Erythroblast (primary cell): ENCODE data around the gene PLXNA2.

Experiments
- GATA1 ChIP-seq: IDR thresholded peaks from 2 replicates; pipeline ENCODE4 v1.6.1; 2011; ENCODE audit warnings: low read depth, mild to moderate bottlenecking, control low read depth, low read length, moderate library complexity
- POLR2A ChIP-seq: IDR thresholded peaks from 2 replicates; pipeline ENCODE4 v1.6.1; 2011; ENCODE audit warnings: mild to moderate bottlenecking, low read length

DNA sequence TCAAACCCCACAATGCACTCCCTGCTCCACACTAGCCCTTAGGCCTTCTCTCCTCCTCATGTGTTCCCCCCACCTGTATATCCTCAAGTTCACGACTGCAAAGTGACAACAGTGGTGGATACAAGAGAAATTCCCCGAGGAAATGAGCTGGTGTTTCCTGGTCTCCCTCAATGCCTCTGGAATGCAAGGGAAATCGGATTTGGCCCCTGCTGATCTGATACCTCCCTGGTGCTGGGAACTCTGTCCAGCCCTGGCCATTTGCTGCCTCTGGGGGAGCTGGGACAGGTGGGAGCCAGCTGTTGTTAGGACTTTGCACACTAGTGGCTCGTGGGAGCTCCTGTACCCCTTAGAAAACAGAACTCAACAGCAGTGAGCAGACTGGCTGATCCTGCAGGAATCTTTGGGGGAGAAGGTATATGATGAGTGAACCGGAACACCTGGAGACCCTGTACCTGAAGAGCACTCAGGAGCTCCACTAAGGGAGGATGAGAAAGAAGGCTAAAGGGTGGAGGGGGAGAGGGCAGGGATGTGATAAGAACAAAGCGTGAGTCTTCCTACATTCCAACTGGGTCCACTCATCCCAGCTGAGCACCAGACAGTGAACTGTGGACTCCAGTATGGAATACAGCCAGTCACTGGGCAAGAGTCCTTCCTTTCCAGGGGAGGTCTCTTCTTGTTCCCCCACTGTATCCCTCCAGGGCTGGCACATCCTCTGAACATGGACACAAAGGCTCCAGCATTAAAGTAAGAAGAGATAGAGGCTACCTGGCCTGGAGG lies 69.3 kb downstream of the PLXNA2 start:
- TF ChIP-seq POLR2A = no peak
- no peak for TF ChIP-seq GATA1
